ENCODE results near the gene EFEMP2. TPM values are rescaled to one million over a fixed set of nuclear protein-coding genes. Genes with fewer than 3 reads are reported as not detected.

The EFEMP2 gene
- total RNA-seq, 1 experiment from 2014 or later, result 26.2 TPM

DNA sequence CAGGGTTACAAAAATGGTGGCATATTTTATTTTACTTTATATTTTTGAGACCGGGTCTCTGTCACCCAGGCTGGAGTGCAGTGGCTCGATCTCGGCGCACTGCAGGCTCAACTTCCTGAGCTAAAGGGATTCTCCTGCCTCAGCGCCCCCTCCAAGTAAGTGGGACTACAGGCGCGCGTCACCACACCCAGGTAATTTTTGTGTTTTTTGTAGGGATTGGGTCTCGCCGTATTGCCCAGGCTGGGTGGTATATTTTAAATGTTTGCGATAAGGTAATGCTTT is 28.2 kb upstream of the EFEMP2 start:
- TF ChIP-seq, protein P1, sequence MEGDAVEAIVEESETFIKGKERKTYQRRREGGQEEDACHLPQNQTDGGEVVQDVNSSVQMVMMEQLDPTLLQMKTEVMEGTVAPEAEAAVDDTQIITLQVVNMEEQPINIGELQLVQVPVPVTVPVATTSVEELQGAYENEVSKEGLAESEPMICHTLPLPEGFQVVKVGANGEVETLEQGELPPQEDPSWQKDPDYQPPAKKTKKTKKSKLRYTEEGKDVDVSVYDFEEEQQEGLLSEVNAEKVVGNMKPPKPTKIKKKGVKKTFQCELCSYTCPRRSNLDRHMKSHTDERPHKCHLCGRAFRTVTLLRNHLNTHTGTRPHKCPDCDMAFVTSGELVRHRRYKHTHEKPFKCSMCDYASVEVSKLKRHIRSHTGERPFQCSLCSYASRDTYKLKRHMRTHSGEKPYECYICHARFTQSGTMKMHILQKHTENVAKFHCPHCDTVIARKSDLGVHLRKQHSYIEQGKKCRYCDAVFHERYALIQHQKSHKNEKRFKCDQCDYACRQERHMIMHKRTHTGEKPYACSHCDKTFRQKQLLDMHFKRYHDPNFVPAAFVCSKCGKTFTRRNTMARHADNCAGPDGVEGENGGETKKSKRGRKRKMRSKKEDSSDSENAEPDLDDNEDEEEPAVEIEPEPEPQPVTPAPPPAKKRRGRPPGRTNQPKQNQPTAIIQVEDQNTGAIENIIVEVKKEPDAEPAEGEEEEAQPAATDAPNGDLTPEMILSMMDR (conservative IDR thresholded peaks at IDR 0.05), result no peak
- Histone ChIP-seq H3K4ac (ENCODE audit: low read depth, low read length) (no peak overlapping the region), H3K27me3 (ENCODE audit: insufficient read depth, low read length) (peaks cover 17% of the 10 kb centered on the region; the same call in 1 of the 2 replicates), H3K14ac (ENCODE audit: insufficient read depth, low read length) (no peak overlapping the region), H2BK5ac (ENCODE audit: insufficient read length, low read length) (no peak overlapping the region), H2AFZ (ENCODE audit: low read length) (no peak overlapping the region), H2BK15ac (ENCODE audit: low read depth, low read length) (no peak overlapping the region), H4K5ac (ENCODE audit: insufficient read length, low read depth, low read length) (no peak overlapping the region), H3K4me2 (ENCODE audit: insufficient read depth, insufficient read length, low read length) (peak overlapping the region; percentile 12), H4K20me1 (ENCODE audit: control insufficient read depth, insufficient read depth, insufficient read length) (no peaks in the 10 kb centered on the region), H3T11ph (ENCODE audit: low read length) (no peak overlapping the region), H2BK120ac (ENCODE audit: low read depth, low read length, poor library complexity, severe bottlenecking) (no peak overlapping the region), H3K56ac (ENCODE audit: insufficient read length, low read depth, low read length) (no peak overlapping the region), H3K79me2 (ENCODE audit: insufficient read depth, low read length) (no peaks in the 10 kb centered on the region), H4K91ac (ENCODE audit: insufficient read length, low read depth, low read length) (no peak overlapping the region), H3K23ac (ENCODE audit: insufficient read length, low read depth, low read length) (no peak overlapping the region), H3K23me2 (ENCODE audit: insufficient read length, low read depth, low read length, poor library complexity, severe bottlenecking) (peaks cover 9% of the 10 kb centered on the region), H4K8ac (replicated peaks; ENCODE audit: insufficient read length, low read depth, low read length) (no peak overlapping the region), H3K79me1 (ENCODE audit: insufficient read depth, low read depth, low read length, poor library complexity, severe bottlenecking) (no peaks in the 10 kb centered on the region), H3K18ac (ENCODE audit: insufficient read length, low read depth, low read length) (no peak overlapping the region), H2BK12ac (ENCODE audit: insufficient read length, low read depth, low read length) (no peak overlapping the region), H3K9me3 (ENCODE audit: control insufficient read depth, low read depth, low read length) (no peaks in the 10 kb centered on the region), H2BK20ac (ENCODE audit: low read depth, low read length, poor library complexity, severe bottlenecking) (no peak overlapping the region), H3K4me1 (ENCODE audit: insufficient read depth, low read length) (no peaks in the 10 kb centered on the region), H3K9ac (ENCODE audit: extremely low read depth, insufficient read length, low read length) (no peak overlapping the region), H3K27ac (ENCODE audit: insufficient read length, low read depth, low read length) (no peak overlapping the region), H2AK5ac (ENCODE audit: insufficient read length, low read length) (no peak overlapping the region)
- Mint-ChIP-seq H3K4me3 (peak overlapping the region; percentile 58 to 63), H3K36me3 (ENCODE audit: insufficient read depth in 1 of 3, low read depth in 3 of 3) (peaks cover 0 to 15% (median 0%) of the 10 kb centered on the region in 3 experiments; a peak in 2 of 7 replicates), H3K27me3 (ENCODE audit: low read depth) (peaks cover 78% of the 10 kb centered on the region), H3K9me3 (no peaks in the 10 kb centered on the region; a peak in 1 of 5 replicates), H3K27ac (no peak overlapping the region), H3K4me1 (peaks cover 14 to 17% of the 10 kb centered on the region in 2 experiments)
- no peak for DNase-seq
- no CpG with 5 or more reads among the region's 11 CpGs for WGBS (ENCODE audit: extremely low coverage, insufficient read length, low lambda C conversion rate)

All from H9 (cell line).